NCI-H1048 (cell line): ENCODE results near the gene ARHGAP9.
"Not testable (repeated sequence)": the region's sequence is repeated elsewhere in the genome, so short reads cannot be mapped to it uniquely, and the experiment has no call there.

Experiments
- DNase-seq: peaks from one replicate; lab custom pipeline; 2025; lab: John Stamatoyannopoulos, UW

ARHGAP9 gene

DNA sequence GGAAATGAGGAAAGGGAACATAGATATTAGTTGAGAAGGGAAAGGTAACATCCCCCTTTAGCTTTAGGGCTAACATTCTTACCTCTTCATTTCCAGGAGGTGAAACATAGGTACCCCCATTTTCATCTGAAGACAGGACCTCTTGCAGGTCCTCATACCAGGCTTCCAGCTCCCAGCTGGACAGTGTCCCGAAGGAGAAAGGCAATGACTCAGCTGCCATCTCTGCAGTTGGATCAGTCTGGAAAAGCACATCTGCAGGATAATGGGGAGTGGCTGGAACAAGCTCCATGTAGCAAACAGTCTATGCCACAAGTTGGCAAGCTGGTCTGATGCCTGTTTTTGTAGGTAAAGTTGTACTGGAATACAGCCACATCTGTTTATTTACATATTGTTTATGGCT, 37.5 kb upstream of the ARHGAP9 start:
- no peak for DNase-seq

DNA sequence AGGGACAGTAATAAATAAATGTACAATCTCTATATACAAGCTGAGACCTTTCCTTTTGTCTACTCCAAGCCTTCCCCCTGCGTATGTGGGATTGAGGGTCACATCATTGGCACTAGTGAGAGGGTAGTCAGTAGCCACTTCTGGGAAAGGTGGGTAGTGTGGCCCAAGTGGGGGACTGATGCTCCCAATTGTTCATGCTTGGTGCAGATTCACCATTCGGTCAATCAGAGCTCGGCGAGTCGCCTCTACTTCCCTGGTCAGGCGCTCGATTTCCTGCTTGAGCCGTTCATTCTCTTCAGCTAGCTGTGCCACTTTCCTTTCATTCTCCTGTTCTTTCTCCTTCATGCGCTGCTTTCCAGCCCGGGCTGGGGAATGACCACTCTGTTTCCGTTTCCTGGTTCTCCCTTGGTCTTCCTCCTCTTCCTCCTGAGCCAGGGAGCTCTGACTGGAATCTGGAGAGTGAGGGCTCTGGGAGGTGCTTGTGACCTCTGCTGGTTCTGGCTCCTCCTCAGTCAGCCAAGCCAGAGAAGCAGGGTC, 37.0 kb upstream of the ARHGAP9 start:
- DNase-seq: no peak

GRCh38 chr12:57515934-57516541, 36.4 kb upstream of the ARHGAP9 start:
- no peak for DNase-seq

DNA sequence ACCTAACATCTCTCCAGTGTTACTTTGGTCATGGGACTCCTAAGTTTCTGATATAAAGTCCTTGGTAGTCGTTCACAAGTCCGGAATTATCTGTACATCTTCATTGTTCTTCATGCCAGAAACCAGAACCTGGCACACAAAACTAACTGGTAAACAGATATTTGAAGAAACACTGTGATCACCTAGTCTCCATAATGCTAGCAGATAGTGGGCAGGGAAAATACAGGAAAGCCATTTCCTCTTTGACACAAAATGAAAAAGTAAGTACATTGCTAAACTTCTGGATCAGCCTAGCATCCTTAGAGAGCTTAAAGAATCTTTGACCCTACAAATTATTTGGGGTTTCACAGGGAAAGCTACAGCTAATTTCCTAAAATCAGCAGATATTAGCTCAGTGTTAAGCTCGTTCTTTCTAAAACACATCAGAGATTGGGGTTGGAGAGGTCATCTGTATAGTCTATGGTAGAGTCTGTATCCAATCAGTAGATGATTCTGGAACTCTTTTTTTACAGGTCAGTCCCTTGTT, 35.8 kb upstream of the ARHGAP9 start:
- no peak for DNase-seq

DNA sequence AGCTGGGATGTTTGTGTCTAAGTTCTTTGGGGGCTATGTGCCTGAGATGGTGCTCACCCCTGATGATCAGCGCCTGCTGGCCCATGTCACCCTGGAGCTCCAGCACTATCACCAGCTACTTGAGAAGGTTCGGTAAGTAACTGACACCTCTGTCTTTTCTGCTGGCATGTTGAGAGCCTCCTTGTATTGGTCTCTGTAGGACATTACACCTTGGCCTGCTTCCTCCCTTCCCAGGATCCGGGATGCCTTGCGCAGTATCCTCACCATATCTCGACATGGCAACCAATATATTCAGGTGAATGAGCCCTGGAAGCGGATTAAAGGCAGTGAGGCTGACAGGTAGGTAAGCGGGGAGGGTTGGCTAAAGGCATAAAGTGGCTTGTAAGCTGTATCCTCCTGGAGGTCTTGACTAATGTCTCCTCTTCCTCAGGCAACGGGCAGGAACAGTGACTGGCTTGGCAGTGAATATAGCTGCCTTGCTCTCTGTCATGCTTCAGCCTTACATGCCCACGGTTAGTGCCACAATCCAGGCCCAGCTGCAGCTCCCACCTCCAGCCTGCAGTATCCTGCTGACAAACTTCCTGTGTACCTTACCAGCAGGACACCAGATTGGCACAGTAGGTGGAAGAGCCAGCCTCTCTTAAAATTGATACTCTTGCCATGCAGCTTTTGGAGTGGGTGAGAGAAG, 35.2 kb upstream of the ARHGAP9 start:
- no peak for DNase-seq

- not testable (repeated sequence) for DNase-seq
These were observed 34.6 kb upstream of the ARHGAP9 start for GRCh38 chr12:57514246-57514645.

DNA sequence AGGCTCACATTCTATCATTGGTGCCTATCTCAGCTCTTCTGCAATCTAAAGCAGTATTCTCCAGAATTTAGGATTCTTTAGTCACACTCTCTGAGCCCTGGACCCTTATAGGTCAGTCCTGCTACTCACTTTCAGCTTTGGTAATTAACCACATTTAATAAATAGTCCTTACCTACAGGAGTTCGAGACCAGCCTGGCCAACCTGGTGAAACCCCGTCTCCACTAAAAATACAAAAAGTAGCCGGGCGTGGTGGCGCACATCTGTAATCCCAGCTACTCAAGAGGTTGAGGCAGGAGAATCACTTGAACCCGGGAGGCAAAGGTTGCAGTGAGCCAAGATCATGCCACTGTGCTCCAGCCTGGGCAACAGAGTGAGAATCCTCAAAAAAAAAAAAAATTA, 34.0 kb upstream of the ARHGAP9 start:
- not testable (repeated sequence) for DNase-seq

DNA sequence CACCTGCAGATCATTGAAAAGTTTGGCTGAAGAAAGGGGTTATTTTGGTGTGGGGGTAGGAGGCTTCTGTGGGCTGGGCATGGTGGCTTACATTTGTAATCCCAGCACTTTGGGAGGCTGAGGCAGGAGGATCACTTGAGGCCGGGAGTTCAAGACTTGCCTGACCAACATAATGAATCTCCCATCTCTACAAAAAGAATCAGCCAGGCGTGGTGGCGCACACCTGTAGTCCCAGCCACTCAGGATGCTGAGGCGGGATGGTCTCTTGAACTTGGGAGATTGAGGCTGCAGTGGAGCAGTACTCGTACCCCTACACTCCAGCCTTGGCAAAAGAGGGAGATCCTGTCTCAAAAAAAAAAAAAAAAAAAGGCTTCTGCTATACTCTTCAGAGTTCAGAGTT, 33.6 kb upstream of the ARHGAP9 start:
- DNase-seq: no peak

DNA sequence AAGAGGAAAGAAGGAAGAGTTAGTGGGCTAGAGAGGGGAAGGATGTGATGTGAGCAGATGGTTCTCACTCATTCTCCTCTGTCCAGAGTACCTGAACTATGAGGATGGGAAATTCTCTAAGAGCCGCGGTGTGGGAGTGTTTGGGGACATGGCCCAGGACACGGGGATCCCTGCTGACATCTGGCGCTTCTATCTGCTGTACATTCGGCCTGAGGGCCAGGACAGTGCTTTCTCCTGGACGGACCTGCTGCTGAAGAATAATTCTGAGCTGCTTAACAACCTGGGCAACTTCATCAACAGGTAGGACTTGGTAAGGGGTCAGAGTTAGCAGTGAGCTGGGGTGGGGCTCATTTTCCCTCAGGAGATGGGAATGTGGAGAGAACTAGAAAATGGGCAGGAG, 33.0 kb upstream of the ARHGAP9 start:
- DNase-seq: no peak

DNA sequence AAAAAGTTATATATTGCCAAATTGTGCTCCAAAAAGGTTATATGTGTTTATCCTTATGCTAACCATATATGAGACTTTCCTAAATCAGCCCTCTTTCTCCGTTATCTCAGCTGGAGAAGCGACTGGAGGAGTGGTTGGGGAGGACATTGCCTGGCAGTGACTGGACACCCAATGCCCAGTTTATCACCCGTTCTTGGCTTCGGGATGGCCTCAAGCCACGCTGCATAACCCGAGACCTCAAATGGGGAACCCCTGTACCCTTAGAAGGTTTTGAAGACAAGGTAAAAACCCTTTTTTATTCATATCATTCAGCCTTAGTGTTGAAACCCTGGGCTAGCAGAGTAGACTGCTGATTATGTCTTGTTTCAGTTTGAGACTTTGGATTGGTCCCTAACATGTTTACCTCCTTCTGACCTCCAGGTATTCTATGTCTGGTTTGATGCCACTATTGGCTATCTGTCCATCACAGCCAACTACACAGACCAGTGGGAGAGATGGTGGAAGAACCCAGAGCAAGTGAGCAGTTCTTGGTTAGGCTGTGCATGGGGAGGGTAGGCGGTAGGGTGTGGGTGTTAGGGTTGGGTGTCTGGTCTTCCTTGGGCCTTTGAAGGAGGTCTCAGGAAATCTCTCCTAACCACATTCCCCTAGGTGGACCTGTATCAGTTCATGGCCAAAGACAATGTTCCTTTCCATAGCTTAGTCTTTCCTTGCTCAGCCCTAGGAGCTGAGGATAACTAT, 32.1 kb upstream of the ARHGAP9 start:
- DNase-seq: no peak

DNA sequence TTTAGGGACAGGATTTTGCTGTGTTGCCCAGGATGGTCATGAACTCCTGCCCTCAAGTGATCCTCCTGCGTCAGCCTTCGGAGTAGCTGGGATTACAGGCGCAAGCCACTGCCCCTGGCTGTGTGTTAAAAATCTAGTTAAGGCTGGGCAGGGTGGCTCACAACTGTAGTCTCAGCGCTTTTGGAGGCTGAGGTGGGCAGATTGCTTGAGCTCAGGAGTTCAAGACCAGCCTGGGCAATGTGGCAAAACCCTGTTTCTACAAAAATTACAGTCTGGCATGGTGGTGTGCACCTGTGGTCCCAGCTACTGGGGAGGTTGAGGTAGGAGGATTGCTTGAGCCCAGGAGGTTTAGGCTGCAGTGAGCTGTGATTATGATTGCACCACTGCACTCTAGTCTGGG, 31.5 kb upstream of the ARHGAP9 start:
- DNase-seq: no peak

GRCh38 chr12:57507796-57508195, 28.1 kb upstream of the ARHGAP9 start:
- not testable (repeated sequence) for DNase-seq

DNA sequence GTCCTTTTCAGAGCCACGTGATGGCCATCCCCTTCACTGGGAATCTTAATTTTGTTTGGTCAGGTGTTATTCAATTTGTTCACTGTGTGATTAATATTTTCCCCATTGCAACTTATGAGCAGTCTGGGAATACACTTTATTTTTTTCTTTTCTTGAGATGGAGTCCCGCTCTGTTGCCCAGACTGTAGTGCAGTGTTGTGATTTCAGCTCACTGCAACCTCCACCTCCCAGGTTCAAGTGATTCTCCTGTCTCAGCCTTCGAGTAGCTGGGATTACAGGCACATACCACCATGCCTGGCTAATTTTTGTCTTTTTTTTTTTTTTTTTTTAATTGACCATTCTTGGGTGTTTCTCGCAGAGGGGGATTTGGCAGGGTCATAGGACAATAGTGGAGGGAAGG, 26.9 kb upstream of the ARHGAP9 start:
- not testable (repeated sequence) for DNase-seq

GRCh38 chr12:57502311-57502969, 22.8 kb upstream of the ARHGAP9 start:
- DNase-seq: not testable (repeated sequence)

DNA sequence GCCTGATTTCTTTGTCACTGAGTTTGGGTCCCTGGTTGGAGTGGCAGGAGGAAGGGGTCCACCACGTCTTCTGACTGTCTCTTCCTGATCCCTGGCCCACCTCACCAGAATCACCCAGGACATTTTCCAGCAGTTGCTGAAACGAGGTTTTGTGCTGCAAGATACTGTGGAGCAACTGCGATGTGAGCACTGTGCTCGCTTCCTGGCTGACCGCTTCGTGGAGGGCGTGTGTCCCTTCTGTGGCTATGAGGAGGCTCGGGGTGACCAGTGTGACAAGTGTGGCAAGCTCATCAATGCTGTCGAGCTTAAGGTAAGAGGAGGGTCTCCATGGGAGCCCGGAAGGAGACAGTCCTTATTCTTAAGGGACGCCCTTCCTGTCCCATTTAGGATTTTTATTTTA, 20.5 kb upstream of the ARHGAP9 start:
- no peak for DNase-seq

GRCh38 chr12:57498571-57498970, 18.9 kb upstream of the ARHGAP9 start:
- no peak for DNase-seq

DNA sequence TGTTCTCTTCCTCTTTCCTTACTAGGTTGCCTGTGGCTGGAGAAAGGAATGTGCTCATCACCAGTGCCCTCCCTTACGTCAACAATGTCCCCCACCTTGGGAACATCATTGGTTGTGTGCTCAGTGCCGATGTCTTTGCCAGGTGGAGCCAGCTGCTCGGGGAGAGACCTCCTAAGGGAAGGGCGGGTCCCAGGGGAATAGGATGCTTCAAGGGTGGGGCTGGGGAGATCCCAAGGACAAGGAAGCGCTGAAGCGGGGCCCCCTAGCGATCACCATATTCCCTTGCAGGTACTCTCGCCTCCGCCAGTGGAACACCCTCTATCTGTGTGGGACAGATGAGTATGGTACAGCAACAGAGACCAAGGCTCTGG, 18.5 kb upstream of the ARHGAP9 start:
- DNase-seq: no peak

GRCh38 chr12:57497223-57498131, 17.8 kb upstream of the ARHGAP9 start:
- DNase-seq: no peak

GRCh38 chr12:57496822-57497221, 17.2 kb upstream of the ARHGAP9 start:
- DNase-seq: no peak

DNA sequence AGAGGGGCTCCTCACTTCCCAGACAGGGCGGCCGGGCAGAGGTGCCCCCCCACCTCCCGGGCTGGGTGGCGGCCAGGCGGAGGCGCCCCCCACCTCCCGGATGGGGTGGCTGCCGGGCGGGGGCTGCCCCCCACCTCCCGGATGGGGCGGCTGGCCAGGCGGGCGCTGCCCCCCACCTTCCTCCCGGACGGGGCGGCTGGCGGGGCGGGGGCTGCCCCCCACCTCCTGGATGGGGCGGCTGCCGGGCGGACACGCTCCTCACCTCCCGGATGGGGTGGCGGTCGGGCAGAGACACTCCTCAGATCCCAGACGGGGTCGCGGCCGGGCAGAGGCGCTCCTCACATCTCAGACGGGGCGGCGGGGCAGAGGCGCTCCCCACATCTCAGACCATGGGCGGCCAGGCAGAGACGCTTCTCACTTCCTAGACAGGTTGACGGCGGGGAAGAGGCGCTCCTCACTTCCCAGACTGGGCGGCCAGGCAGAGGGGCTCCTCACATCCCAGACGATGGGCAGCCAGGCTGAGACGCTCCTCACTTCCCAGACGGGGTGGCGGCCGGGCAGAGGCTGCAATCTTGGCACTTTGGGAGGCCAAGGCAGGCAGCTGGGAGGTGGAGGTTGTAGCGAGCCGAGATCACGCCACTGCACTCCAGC, 15.5 kb upstream of the ARHGAP9 start:
- DNase-seq: not testable (repeated sequence)
